Endodermal cell (in vitro differentiated cells): Measurements from ENCODE around the gene PGM5. TPM values are rescaled to one million over a fixed set of nuclear protein-coding genes. Genes with fewer than 3 reads are reported as not detected.

Experiments
- DNase-seq: peaks from one replicate; pipeline ENCODE4 v3.0.0-alpha.2; 2017
- H3K27ac ChIP-seq: 2 replicates; pipeline ENCODE4 v1.5.1; 2013; ENCODE audit warnings: mild to moderate bottlenecking, low read depth, low read length, moderate library complexity
- H3K27me3 ChIP-seq: 2 replicates; pipeline ENCODE4 v1.6.1; 2013; ENCODE audit warnings: mild to moderate bottlenecking, low read length, moderate library complexity; ENCODE audit not compliant: insufficient read depth, control insufficient read depth, poor library complexity, severe bottlenecking
- H3K36me3 ChIP-seq: 2 replicates; pipeline ENCODE4 v1.7.0; 2013; ENCODE audit warnings: mild to moderate bottlenecking, low read length, moderate library complexity; ENCODE audit not compliant: control insufficient read depth, insufficient read depth
- H3K4me1 ChIP-seq: one replicate; pipeline ENCODE4 v1.7.0; 2013; ENCODE audit warnings: low read length; ENCODE audit not compliant: control insufficient read depth, insufficient read depth
- H3K4me3 ChIP-seq: 2 replicates; pipeline ENCODE4 v1.5.1; 2013; ENCODE audit warnings: mild to moderate bottlenecking, low read length, moderate library complexity
- H3K9ac ChIP-seq: 2 replicates; pipeline ENCODE4 v1.6.1; 2013; ENCODE audit warnings: mild to moderate bottlenecking, low read length, moderate library complexity; ENCODE audit not compliant: poor library complexity, severe bottlenecking; ENCODE audit errors: extremely low read depth
- H3K9me3 ChIP-seq: 2 replicates; pipeline ENCODE4 v1.6.1; 2013; ENCODE audit warnings: mild to moderate bottlenecking, low read length, moderate library complexity; ENCODE audit not compliant: control insufficient read depth
- H3K27ac Mint-ChIP-seq: 2 replicates; pipeline ENCODE4 v1.8.0; 2020; ENCODE audit warnings: mixed read lengths
- H3K27me3 Mint-ChIP-seq: 2 replicates; pipeline ENCODE4 v1.8.0; 2021; ENCODE audit warnings: mild to moderate bottlenecking, mixed read lengths; ENCODE audit not compliant: insufficient read depth
- H3K36me3 Mint-ChIP-seq: 2 replicates; pipeline ENCODE4 v1.8.0; 2020; ENCODE audit warnings: low read depth, mixed read lengths
- H3K4me1 Mint-ChIP-seq: 2 replicates; pipeline ENCODE4 v1.8.0; 2020; ENCODE audit warnings: mixed read lengths
- H3K4me3 Mint-ChIP-seq: 2 replicates; pipeline ENCODE4 v1.8.0; 2020; ENCODE audit warnings: mild to moderate bottlenecking, moderate library complexity, mixed read lengths
- H3K9me3 Mint-ChIP-seq: 2 replicates; pipeline ENCODE4 v1.8.0; 2020; ENCODE audit warnings: mild to moderate bottlenecking, mixed read lengths
- WGBS, 2 experiments: methylation state at CpG; one replicate each; pipeline versions ENCODE4 v1.1.5 to v1.1.7; 2013; ENCODE audit warnings: missing lambda C conversion rate in 2 of 2, mixed read lengths in 1 of 2; ENCODE audit not compliant: insufficient coverage in 1 of 2, insufficient read length in 1 of 2; 5-methylcytosine and 5-hydroxymethylcytosine counted together
- total RNA-seq, 2 donors: library from RNA; stranded (reverse); fragmentation: NEBNext Ultra II Directional in 1 of 2; extraction: Animal tissue kit (Norgen Biotek cat#: 25700) in 1 of 2; gene quantifications; 2 replicates in 1 of 2; 3 replicates in 1 of 2; pipeline ENCODE4 v1.2.1, GENCODE V29; 2021
- TF ChIP-seq, protein P1 (sequence below): fragments of 200-600 bp; sonication (generic); conservative IDR thresholded peaks from 2 replicates; pipeline ENCODE4 v1.5.0; 2021; ENCODE audit warnings: antibody characterized with exemption, mild to moderate bottlenecking

Gene PGM5
- total RNA-seq, 2 donors from 2014 or later, result 0.33 to 0.64 TPM

DNA sequence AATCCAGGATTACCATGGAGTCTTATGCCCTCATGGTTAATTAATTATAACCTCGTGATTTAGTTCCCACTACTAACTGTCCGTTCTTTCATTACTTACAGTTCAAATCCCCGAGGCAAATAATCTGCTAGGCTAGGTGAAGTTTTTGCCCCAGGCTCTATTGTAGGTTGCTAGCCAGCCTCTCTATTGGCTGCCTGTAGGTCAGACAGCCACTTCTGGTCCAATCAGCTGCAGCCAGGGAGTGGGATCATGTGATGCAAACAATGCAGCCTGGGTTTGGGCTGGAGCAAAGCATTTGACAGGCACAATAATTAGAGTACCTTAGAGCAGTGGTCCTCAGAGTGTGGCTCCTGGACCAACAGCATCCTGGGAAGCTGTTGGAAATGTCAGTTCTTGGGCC lies 166.5 kb downstream of the PGM5 start:
- H3K27ac Mint-ChIP-seq, result no peak overlapping the region
- no peaks in the 10 kb centered on the region for H3K36me3 Mint-ChIP-seq
- Histone ChIP-seq H3K9me3 (peaks cover 10% of the 10 kb centered on the region), H3K4me1 (no peaks in the 10 kb centered on the region), H3K9ac (no peak overlapping the region), H3K4me3 (no peak overlapping the region), H3K27me3 (peaks cover 67% of the 10 kb centered on the region), H3K27ac (no peak overlapping the region), H3K36me3 (no peaks in the 10 kb centered on the region)
- 86 to 91% methylated on average over 3 of the region's 3 CpGs for WGBS, 2 experiments
- H3K4me1 Mint-ChIP-seq, result no peaks in the 10 kb centered on the region
- H3K27me3 Mint-ChIP-seq, result peaks cover 75% of the 10 kb centered on the region
- DNase-seq, result no peak
- H3K9me3 Mint-ChIP-seq, result peaks cover 4% of the 10 kb centered on the region
- no peak overlapping the region for H3K4me3 Mint-ChIP-seq
- TF ChIP-seq, protein P1, sequence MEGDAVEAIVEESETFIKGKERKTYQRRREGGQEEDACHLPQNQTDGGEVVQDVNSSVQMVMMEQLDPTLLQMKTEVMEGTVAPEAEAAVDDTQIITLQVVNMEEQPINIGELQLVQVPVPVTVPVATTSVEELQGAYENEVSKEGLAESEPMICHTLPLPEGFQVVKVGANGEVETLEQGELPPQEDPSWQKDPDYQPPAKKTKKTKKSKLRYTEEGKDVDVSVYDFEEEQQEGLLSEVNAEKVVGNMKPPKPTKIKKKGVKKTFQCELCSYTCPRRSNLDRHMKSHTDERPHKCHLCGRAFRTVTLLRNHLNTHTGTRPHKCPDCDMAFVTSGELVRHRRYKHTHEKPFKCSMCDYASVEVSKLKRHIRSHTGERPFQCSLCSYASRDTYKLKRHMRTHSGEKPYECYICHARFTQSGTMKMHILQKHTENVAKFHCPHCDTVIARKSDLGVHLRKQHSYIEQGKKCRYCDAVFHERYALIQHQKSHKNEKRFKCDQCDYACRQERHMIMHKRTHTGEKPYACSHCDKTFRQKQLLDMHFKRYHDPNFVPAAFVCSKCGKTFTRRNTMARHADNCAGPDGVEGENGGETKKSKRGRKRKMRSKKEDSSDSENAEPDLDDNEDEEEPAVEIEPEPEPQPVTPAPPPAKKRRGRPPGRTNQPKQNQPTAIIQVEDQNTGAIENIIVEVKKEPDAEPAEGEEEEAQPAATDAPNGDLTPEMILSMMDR, result no peak

DNA sequence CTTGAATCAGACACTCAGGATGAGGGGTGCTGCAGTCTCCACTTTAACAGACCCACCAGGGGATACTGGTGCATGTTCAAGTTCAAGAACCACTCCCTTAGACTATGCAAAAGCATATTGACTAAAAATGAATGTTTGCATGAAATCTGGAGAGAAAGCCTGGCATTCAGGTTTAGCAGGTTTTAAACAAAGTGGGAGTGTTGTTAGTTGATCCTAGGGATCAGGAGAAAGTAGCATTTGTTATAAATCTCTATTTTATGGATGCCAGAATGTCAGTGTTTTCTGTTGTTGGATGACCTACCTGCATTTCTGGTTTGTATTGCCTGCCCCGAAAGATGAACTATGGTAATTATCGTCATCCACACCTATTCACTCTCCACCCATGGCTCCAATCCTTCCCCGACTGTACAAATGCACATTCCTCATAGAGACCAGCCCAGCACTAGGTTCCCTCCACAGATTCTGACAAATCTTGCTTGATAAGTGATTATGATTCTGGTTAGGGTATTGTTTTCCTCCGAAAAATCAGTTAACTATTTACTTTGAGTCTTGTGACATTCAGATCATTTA lies 167.0 kb downstream of the PGM5 start:
- Histone ChIP-seq H3K27ac (no peak overlapping the region), H3K4me3 (no peak overlapping the region), H3K36me3 (no peaks in the 10 kb centered on the region), H3K9me3 (peaks cover 5% of the 10 kb centered on the region), H3K27me3 (peaks cover 67% of the 10 kb centered on the region), H3K4me1 (no peaks in the 10 kb centered on the region), H3K9ac (no peak overlapping the region)
- H3K4me1 Mint-ChIP-seq, result no peaks in the 10 kb centered on the region
- TF ChIP-seq, protein P1, result no peak
- no peak overlapping the region for H3K27ac Mint-ChIP-seq
- H3K27me3 Mint-ChIP-seq, result peaks cover 74% of the 10 kb centered on the region
- no peaks in the 10 kb centered on the region for H3K9me3 Mint-ChIP-seq
- H3K4me3 Mint-ChIP-seq, result no peak overlapping the region
- 89 to 94% methylated on average over 2 to 4 of the region's 4 CpGs for WGBS, 2 experiments
- no peak for DNase-seq
- no peaks in the 10 kb centered on the region for H3K36me3 Mint-ChIP-seq

DNA sequence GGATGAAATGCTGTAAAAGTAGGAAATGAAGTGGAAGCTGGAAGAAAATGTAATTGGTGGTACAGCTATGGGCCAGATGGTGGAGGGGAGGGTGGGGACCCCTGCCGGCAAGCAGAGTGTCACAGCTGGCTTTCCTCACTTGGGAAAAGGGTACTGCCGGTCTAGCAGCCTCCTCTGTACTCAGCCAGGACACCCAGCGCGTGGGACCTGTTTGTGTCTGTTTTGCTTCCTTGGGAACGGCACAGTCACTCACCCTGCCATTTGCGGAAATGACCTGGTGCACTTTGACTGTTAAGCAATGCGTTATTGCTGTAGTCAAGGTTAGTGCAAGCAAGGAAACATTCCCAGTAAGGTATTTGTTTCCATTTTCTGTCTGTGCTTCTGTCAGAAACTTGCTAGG lies 174.2 kb downstream of the PGM5 start:
- Mint-ChIP-seq H3K4me3 (no peak overlapping the region), H3K9me3 (no peaks in the 10 kb centered on the region), H3K27ac (no peak overlapping the region), H3K36me3 (no peaks in the 10 kb centered on the region), H3K4me1 (no peaks in the 10 kb centered on the region), H3K27me3 (peaks cover 84% of the 10 kb centered on the region)
- H3K27ac ChIP-seq, result no peak overlapping the region
- no peaks in the 10 kb centered on the region for H3K36me3 ChIP-seq
- TF ChIP-seq, protein P1, result peak; percentile 61
- H3K4me1 ChIP-seq, result no peaks in the 10 kb centered on the region
- 37 to 41% methylated on average over 7 of the region's 7 CpGs for WGBS, 2 experiments
- no peak overlapping the region for H3K4me3 ChIP-seq
- H3K9me3 ChIP-seq, result no peaks in the 10 kb centered on the region
- no peak overlapping the region for H3K9ac ChIP-seq
- peak; percentile 76 for DNase-seq
- peaks cover 78% of the 10 kb centered on the region for H3K27me3 ChIP-seq
